ENCODE data around the gene PHF19.

PHF19 gene

GRCh38 chr9:120855827-120856670, 20.9 kb downstream of the PHF19 start:
- in situ Hi-C loops (cut with MboI; ENCODE audit: low sequenced_read_pairs), result no loop called here

GRCh38 chr9:120854596-120855327, 22.2 kb downstream of the PHF19 start:
- in situ Hi-C loops (cut with MboI; ENCODE audit: low sequenced_read_pairs), result no loop called here

DNA sequence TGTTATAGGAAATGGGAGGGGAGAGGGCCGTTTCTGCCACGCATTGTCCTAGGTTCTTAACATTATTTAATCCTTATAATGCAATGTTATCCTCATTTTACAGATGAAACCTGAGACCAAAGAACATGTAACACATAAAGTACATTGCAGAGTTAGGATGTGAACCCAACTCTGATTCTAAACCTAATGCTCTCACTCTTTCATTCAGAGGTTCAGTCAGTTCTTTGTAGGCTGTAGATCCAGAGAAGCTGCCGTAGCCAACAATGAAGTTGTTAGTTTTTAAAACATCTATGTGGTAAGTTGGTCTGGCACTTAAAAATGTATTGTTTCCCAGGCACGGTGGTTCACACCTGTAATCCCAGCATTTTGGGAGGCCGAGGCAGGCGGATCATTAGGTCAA, 23.8 kb downstream of the PHF19 start:
- in situ Hi-C loops (cut with MboI; ENCODE audit: low sequenced_read_pairs), result no loop called here

DNA sequence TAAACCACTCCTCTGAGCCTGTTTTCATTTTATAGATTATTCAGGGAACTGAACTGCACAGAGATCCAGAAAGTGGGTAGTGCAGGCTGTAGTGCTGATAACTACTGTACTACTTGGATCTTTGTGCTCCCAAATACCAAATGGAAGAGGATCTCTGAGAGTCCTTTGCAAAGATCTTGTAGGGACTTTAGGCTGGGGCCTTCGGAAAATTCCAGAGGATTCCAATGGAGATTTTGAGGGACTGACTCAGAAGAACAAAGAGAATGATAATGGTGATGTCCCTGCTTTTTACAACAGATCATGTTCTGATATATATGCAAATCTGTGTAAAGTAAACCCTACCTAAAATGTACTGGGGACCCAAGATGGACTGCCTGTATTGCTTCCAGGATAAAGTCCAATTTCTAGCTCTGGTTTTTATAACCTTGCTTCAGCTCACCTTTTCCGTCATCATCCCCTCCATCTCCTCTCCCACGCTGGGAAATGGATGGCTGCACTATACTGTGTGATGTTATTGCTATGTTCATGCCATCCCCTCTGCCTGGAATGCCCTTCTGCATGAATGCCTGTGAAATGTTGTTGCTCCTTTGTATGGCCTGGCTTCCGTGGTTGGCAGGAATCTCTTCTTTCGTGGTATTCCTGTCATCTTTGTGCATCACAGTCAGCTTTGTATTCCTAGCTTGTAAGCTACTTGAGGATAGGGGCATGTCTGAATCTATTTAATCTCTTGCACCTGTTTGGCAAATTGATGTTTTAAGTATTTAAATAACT, 24.6 kb downstream of the PHF19 start:
- in situ Hi-C loops (cut with MboI; ENCODE audit: low sequenced_read_pairs), result no loop called here

GRCh38 chr9:120851449-120851848, 25.5 kb downstream of the PHF19 start:
- in situ Hi-C loops (cut with MboI; ENCODE audit: low sequenced_read_pairs), result no loop called here

DNA sequence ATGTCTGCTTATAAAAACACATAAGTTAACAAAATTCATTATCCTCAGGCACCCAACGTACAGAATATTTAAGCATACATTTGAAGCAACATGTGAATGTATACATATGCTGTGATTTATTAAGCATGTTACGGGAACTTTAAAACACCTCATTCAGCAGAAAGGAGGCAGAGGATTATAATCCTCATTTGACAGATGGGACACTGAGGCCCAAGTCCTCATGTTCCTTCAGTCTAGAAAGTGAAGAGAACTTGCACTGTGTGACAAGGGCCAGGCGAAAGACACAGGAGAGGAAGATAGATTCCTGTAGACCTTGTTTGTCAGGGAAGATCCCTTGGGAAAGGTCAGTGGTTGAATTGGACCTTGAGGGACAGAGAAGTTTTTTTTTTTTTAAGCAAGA, 26.7 kb downstream of the PHF19 start:
- in situ Hi-C loops (cut with MboI; ENCODE audit: low sequenced_read_pairs), result no loop called here

DNA sequence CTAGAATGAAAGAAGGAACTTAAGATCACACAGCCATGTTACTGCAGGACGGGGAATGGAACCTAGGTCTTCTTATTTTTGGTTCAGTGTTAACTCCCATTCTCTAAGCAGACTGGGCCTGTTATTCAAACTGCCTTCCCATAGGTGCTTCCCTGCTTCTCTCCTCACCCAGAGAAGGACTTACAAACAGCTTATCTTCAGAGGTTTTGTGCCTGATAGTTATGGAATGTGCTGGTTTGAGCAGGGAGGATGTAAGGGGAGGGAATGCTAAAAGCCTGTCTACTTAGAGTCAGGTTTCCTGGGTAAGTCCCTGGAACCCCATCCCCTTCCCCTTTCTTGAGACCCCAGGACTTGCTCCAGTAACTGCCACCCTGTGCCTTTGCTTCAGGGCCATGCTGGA, 30.1 kb downstream of the PHF19 start:
- in situ Hi-C loops (cut with MboI; ENCODE audit: low sequenced_read_pairs), result no loop called here

GRCh38 chr9:120846251-120846889, 30.6 kb downstream of the PHF19 start:
- in situ Hi-C loops (cut with MboI; ENCODE audit: low sequenced_read_pairs), result no loop called here

- in situ Hi-C loops (cut with MboI; ENCODE audit: low sequenced_read_pairs), result no loop called here
Observed at GRCh38 chr9:120845255-120845654, 31.7 kb downstream of the PHF19 start.

- in situ Hi-C loops (cut with MboI; ENCODE audit: low sequenced_read_pairs), result no loop called here
Observed at GRCh38 chr9:120842685-120843485, 34.1 kb downstream of the PHF19 start, which contains the start of gene PSMD5. TSS of gene PSMD5 (minus strand) at chr9:120842922. CDS start at chr9:120842909, 13 bp downstream.

GRCh38 chr9:120841930-120842684, 34.9 kb downstream of the PHF19 start:
- in situ Hi-C loops (cut with MboI; ENCODE audit: low sequenced_read_pairs), result no loop called here

DNA sequence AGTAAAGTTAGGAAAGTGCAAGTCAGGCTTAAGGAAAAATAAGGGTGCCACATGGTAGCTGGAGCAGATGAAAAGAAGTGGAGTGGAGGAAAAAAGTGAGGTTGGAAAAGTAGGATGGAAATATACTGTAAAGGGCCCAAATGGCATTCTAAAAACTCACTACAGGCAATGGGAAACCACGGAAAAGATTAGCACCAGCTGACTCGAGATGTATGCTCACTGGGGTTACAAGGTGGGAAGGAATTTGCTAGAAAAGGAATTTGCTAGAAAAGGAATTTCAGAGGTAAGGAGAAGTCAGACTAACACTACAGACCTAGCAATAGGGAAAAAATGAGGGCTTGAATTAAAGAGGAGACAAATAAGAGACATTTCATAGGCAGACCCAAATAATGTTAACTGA, 37.8 kb downstream of the PHF19 start:
- in situ Hi-C loops (cut with MboI; ENCODE audit: low sequenced_read_pairs), result no loop called here

- in situ Hi-C loops (cut with MboI; ENCODE audit: low sequenced_read_pairs), result no loop called here
Observed at GRCh38 chr9:120837921-120838320, 39.1 kb downstream of the PHF19 start.

- in situ Hi-C loops (cut with MboI; ENCODE audit: low sequenced_read_pairs), result no loop called here
Observed at GRCh38 chr9:120833325-120833724, 43.7 kb downstream of the PHF19 start.

GRCh38 chr9:120832807-120833206, 44.2 kb downstream of the PHF19 start:
- in situ Hi-C loops (cut with MboI; ENCODE audit: low sequenced_read_pairs), result no loop called here

DNA sequence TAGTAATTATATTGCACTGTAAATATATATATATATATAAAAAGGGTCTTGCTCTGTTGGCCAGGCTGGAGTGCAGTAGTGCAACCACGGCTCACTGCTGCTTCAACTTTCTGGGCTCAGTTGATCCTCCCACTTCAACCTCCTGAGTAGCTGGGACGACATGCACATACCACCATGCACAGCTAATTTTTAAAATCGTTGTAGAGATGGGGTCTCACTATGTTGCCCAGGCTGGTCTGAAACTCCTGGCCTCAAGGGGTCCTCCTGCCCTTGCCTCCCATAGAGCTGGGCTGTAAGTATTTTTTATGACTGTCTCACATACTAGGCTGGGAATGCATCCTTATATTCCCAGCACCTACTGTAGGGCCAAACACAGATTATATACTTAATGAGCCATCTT, 46.1 kb downstream of the PHF19 start:
- in situ Hi-C loops (cut with MboI; ENCODE audit: low sequenced_read_pairs), result no loop called here

- in situ Hi-C loops (cut with MboI; ENCODE audit: low sequenced_read_pairs), result no loop called here
Observed at GRCh38 chr9:120830151-120830550, 46.8 kb downstream of the PHF19 start.

DNA sequence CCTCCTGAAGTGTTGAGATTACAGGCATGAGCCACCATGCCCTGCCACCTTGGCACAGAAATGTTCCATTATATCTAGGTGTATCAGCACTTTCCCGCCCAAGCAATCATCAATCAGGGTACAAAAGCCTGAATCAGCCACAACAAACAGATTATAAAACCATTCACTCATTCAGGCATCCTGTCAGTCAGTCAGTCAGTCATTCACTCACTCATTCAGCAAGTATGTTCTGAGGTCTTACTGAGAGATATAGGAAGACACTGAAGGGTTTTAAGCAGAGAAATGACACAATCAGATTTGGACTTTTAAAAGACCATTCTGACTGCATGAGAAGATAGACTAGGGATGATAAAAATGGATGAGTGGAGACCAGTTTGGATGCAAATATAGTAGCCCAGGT, 47.3 kb downstream of the PHF19 start:
- in situ Hi-C loops (cut with MboI; ENCODE audit: low sequenced_read_pairs), result no loop called here

DNA sequence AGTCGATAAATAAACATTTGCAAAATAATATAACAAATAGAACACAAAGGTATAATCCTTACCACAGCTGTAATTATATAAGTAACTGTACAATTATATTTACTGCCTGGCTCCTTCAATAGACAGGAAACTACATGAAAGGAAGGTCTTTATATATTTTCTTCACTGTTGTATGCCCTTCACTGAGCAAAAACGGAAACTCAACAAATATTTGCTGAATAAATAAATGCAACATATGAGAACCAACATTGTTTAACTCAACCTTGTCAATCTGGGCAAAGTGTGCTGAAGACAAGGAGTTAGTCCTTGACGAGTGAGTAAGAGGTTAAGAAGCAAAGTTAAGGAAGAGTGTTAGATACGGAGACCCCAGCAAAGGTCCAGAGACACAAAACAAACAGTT, 56.9 kb downstream of the PHF19 start:
- in situ Hi-C loops (cut with MboI; ENCODE audit: low sequenced_read_pairs), result no loop called here
